ENCODE results near the gene DOK5. TPM values are rescaled to one million over a fixed set of nuclear protein-coding genes. Genes with fewer than 3 reads are reported as not detected.

DOK5 gene
- total and polyA plus RNA-seq, 10 of the 15 experiments (the other 5 are each of a cell fraction or from before 2014, with no cell fraction given): 0.03 TPM; not detected in 9

- Histone ChIP-seq H3K27me3 (replicated peaks in 1 of 2; ENCODE audit: control insufficient read depth in 2 of 2, insufficient read depth in 2 of 2, low read length in 1 of 2) (no peaks in the 10 kb centered on the region), H3K27ac (ENCODE audit: control insufficient read depth, insufficient read depth) (no peak overlapping the region), H3K9me3 (replicated peaks; ENCODE audit: control insufficient read depth, insufficient read depth, low read length) (no peaks in the 10 kb centered on the region), H3K4me3 (no peak overlapping the region), H2AFZ (ENCODE audit: control insufficient read depth, low read depth, low read length) (no peak overlapping the region), H3K9ac (ENCODE audit: control insufficient read depth, insufficient read depth, low read length) (no peak overlapping the region), H4K20me1 (ENCODE audit: control insufficient read depth, insufficient read depth) (no peaks in the 10 kb centered on the region), H3K79me2 (ENCODE audit: control insufficient read depth, insufficient read depth, low read length) (no peaks in the 10 kb centered on the region), H3K4me2 (ENCODE audit: control insufficient read depth, insufficient read depth) (no peak overlapping the region), H3K4me1 (ENCODE audit: control insufficient read depth, insufficient read depth, low read length) (no peaks in the 10 kb centered on the region), H3K36me3 (ENCODE audit: control insufficient read depth in 2 of 2, insufficient read depth in 2 of 2, low read length in 1 of 2) (no peaks in the 10 kb centered on the region)
- TF ChIP-seq CHD2 (IDR thresholded peaks at IDR 0.05; ENCODE audit: borderline replicate concordance, low read depth, low read length): no peak
- no peak for TF ChIP-seq CHD1 (IDR thresholded peaks at IDR 0.05; ENCODE audit: low read depth, low read length)
- TF ChIP-seq IKZF2 (IDR thresholded peaks at IDR 0.05): no peak
- no peak for TF ChIP-seq PAX5 (IDR thresholded peaks at IDR 0.05; ENCODE audit: borderline replicate concordance, low read depth, low read length)
- TF ChIP-seq ATF2 (IDR thresholded peaks at IDR 0.05; ENCODE audit: low read length): no peak
- no peak for TF ChIP-seq NR2C2 (IDR thresholded peaks at IDR 0.05; ENCODE audit: borderline replicate concordance, control insufficient read depth, insufficient read length, low read depth)
- no peak for TF ChIP-seq ZBTB4 (CRISPR knock-in tag; IDR thresholded peaks at IDR 0.05)
- TF ChIP-seq ZNF622 (IDR thresholded peaks at IDR 0.05): no peak
- no peak for TF ChIP-seq CUX1 (IDR thresholded peaks at IDR 0.05; ENCODE audit: insufficient replicate concordance, low read depth, low read length)
- no peak for TF ChIP-seq NBN (IDR thresholded peaks at IDR 0.05)
- no peak for TF ChIP-seq KLF5 (IDR thresholded peaks at IDR 0.05; ENCODE audit: partially characterized antibody)
- ChIA-PET RAD21 (ENCODE audit: unreplicated experiment) (no interaction called here), CTCF (no interaction called here), POLR2A (no interaction called here), SMC1A (ENCODE audit: uncharacterized antibody, unreplicated experiment) (no interaction called here)
- FAIRE-seq (no peak), ATAC-seq (no peak), DNase-seq (ENCODE audit: low read depth, low spot score) (no peak)
- BruUV-seq (replicated peaks): no TSS peak
- intact Hi-C loops (cut with micrococcal nuclease; ENCODE audit: unreplicated experiment): no loop called here
- in situ Hi-C loops (cut with MboI): no loop called here
These were observed 60.4 kb downstream of the DOK5 start for GRCh38 chr20:54535746-54536145.
